MM.1S (cell line): ENCODE results near the gene ANKS6.

Source experiments
- DNase-seq: peaks from one replicate; pipeline ENCODE4 v3.0.0-alpha.2; 2015
- H2AFZ ChIP-seq: fragments of 300-600 bp; sonication (generic); 2 replicates; pipeline ENCODE4 v1.6.0; 2016; ENCODE audit warnings: antibody characterized with exemption, low read length
- H3F3A ChIP-seq: fragments of 300-600 bp; sonication (generic); 2 replicates; pipeline ENCODE4 v1.6.1; 2016; ENCODE audit warnings: mild to moderate bottlenecking, antibody characterized with exemption, low read length, moderate library complexity, mixed read lengths; ENCODE audit not compliant: insufficient read depth
- H3K27ac ChIP-seq: fragments of 300-600 bp; sonication (generic); 2 replicates; pipeline ENCODE4 v1.5.1; 2016; ENCODE audit warnings: mild to moderate bottlenecking, low read length
- H3K27me3 ChIP-seq: fragments of 300-600 bp; sonication (generic); replicated peaks from 2 replicates; pipeline ENCODE4 v1.6.0; 2016; ENCODE audit warnings: low read length; ENCODE audit not compliant: insufficient read depth
- H3K36me3 ChIP-seq: fragments of 300-600 bp; sonication (generic); replicated peaks from 2 replicates; pipeline ENCODE4 v1.6.1; 2016; ENCODE audit warnings: mild to moderate bottlenecking, low read length, mixed read lengths; ENCODE audit not compliant: insufficient read depth
- H3K4me1 ChIP-seq: fragments of 300-600 bp; sonication (generic); 2 replicates; pipeline ENCODE4 v1.6.1; 2016; ENCODE audit warnings: low read length, mixed read lengths
- H3K4me2 ChIP-seq: fragments of 300-600 bp; sonication (generic); 2 replicates; pipeline ENCODE4 v1.6.0; 2016; ENCODE audit warnings: low read depth, low read length
- H3K4me3 ChIP-seq: fragments of 300-600 bp; sonication (generic); 2 replicates; pipeline ENCODE4 v1.5.1; 2016; ENCODE audit warnings: low read length, mixed read lengths
- H3K79me2 ChIP-seq: fragments of 300-600 bp; sonication (generic); 2 replicates; pipeline ENCODE4 v1.6.1; 2016; ENCODE audit warnings: mixed run types, low read length, mixed read lengths
- H3K9ac ChIP-seq: fragments of 300-600 bp; sonication (generic); 2 replicates; pipeline ENCODE4 v1.6.1; 2016; ENCODE audit warnings: low read length, mixed read lengths
- H3K9me2 ChIP-seq: fragments of 300-600 bp; sonication (generic); replicated peaks from 2 replicates; pipeline ENCODE4 v1.6.1; 2016; ENCODE audit warnings: mild to moderate bottlenecking, low read length, mixed read lengths; ENCODE audit not compliant: insufficient read depth
- H3K9me3 ChIP-seq: fragments of 300-600 bp; sonication (generic); replicated peaks from 2 replicates; pipeline ENCODE4 v1.6.1; 2016; ENCODE audit warnings: mild to moderate bottlenecking, low read length, mixed read lengths; ENCODE audit not compliant: insufficient read depth
- H4K20me1 ChIP-seq: fragments of 300-600 bp; sonication (generic); 2 replicates; pipeline ENCODE4 v1.6.1; 2016; ENCODE audit warnings: mild to moderate bottlenecking, low read length, moderate library complexity, mixed read lengths; ENCODE audit not compliant: insufficient read depth
- EZH2 ChIP-seq: fragments of 300-600 bp; sonication (generic); optimal IDR thresholded peaks from 2 replicates; pipeline ENCODE3; 2017; ENCODE audit warnings: low read depth, mild to moderate bottlenecking, antibody characterized with exemption, low read length, mixed read lengths
- EZH2phosphoT487 ChIP-seq: fragments of 300-600 bp; sonication (generic); IDR thresholded peaks from 2 replicates; pipeline ENCODE4 v1.6.1; 2018; ENCODE audit warnings: antibody characterized with exemption, low read length
- TF ChIP-seq, protein P1 (sequence below): fragments of 300-600 bp; sonication (generic); IDR thresholded peaks from 2 replicates; pipeline ENCODE4 v1.5.1; 2016; ENCODE audit warnings: antibody characterized with exemption, low read length, mixed read lengths

Gene ANKS6

DNA sequence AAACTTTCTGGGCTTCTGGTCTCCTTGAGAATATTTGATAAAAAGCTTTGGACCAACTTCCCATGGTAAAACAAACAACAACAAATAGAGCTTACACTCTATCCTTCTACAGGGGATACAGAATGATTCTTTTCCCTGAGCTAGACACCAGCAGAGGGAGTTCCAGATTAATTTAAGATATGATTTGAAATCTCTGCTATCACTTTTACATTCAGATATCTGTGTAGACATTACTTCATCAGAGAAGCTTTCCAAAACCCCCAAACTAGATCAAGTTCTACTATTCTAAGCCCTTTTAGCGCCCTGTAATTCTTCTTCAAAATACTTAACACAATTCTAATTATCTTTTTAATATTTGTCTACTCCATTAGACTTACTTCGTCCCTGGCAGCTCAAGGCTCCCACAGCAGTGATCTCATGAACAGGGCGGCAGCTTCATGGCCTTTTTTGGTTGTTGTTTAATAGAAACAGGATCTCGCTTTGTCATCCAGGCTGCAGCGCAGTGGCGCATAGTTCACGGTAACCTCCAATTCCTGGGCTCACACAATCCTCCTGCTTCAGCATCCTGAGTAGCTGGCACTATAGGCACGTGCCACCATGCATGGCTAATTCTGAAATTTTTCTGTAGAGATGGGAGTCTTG is 10.2 kb upstream of the ANKS6 start:
- H3K9ac ChIP-seq = no peak overlapping the region

DNA sequence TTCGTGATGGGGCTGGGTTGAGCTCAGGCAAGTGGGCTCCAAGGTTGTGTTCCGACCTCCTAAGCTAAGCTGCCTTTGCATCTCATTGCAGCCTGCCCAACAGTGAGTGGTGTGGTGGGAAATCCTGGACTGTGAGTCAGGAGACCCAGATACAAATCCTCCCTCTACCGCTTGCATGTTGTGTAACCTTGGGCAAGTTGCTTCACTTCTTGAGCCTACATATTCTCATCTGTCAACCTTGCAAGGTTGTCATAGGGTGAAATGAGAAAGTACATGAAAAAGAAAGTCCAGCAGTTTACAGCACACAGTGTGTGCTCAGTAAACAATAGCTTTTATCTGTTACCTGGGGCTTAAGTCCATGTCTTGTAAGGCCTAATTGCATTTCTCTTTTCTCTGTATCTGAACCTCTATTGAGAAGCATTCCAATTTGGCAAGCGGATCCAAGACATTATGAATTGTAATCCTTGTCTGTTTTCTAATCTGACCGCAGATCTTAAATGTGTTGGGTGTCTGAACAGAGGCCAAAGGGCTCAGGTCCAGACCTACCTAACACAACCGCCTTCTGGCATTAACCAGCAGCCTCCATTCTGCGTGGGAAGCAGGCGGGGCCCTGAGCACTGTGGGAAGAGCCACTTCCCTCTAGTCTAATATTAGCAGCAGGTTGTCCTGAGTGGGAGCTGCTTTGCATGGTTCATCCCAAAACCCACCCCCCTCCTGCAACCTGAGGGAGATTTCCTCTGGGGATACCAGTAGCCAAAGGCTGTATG is 9.3 kb upstream of the ANKS6 start:
- H4K20me1 ChIP-seq = no peaks in the 10 kb centered on the region
- H3K4me3 ChIP-seq = no peak overlapping the region
- H3F3A ChIP-seq = no peaks in the 10 kb centered on the region
- no peak for DNase-seq
- H3K36me3 ChIP-seq = no peaks in the 10 kb centered on the region
- no peaks in the 10 kb centered on the region for H3K9me3 ChIP-seq
- no peaks in the 10 kb centered on the region for H3K79me2 ChIP-seq
- no peak overlapping the region for H3K27ac ChIP-seq
- no peak overlapping the region for H3K4me2 ChIP-seq
- no peaks in the 10 kb centered on the region for H3K9me2 ChIP-seq
- no peak overlapping the region for H2AFZ ChIP-seq
- H3K4me1 ChIP-seq = no peaks in the 10 kb centered on the region
- H3K27me3 ChIP-seq = no peaks in the 10 kb centered on the region
- TF ChIP-seq EZH2phosphoT487 = no peak
- TF ChIP-seq, protein P1, sequence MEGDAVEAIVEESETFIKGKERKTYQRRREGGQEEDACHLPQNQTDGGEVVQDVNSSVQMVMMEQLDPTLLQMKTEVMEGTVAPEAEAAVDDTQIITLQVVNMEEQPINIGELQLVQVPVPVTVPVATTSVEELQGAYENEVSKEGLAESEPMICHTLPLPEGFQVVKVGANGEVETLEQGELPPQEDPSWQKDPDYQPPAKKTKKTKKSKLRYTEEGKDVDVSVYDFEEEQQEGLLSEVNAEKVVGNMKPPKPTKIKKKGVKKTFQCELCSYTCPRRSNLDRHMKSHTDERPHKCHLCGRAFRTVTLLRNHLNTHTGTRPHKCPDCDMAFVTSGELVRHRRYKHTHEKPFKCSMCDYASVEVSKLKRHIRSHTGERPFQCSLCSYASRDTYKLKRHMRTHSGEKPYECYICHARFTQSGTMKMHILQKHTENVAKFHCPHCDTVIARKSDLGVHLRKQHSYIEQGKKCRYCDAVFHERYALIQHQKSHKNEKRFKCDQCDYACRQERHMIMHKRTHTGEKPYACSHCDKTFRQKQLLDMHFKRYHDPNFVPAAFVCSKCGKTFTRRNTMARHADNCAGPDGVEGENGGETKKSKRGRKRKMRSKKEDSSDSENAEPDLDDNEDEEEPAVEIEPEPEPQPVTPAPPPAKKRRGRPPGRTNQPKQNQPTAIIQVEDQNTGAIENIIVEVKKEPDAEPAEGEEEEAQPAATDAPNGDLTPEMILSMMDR = no peak
- no peak for TF ChIP-seq EZH2
- H3K9ac ChIP-seq = no peak overlapping the region

More for the DNA sequence above, 10.2 kb upstream of the ANKS6 start:
- no peaks in the 10 kb centered on the region for H3K79me2 ChIP-seq
- H3K9me3 ChIP-seq = no peaks in the 10 kb centered on the region
- DNase-seq = no peak
- H3K4me2 ChIP-seq = no peak overlapping the region
- no peak overlapping the region for H3K27ac ChIP-seq
- H3K36me3 ChIP-seq = no peaks in the 10 kb centered on the region
- H3F3A ChIP-seq = no peaks in the 10 kb centered on the region
- no peaks in the 10 kb centered on the region for H3K27me3 ChIP-seq
- no peak overlapping the region for H2AFZ ChIP-seq
- no peak overlapping the region for H3K4me3 ChIP-seq
- no peak for TF ChIP-seq EZH2phosphoT487
- TF ChIP-seq, protein P1 = no peak; the same call in 1 of the 2 replicates
- TF ChIP-seq EZH2 = no peak
- H3K4me1 ChIP-seq = no peaks in the 10 kb centered on the region
- H3K9me2 ChIP-seq = no peaks in the 10 kb centered on the region
- H4K20me1 ChIP-seq = no peaks in the 10 kb centered on the region

DNA sequence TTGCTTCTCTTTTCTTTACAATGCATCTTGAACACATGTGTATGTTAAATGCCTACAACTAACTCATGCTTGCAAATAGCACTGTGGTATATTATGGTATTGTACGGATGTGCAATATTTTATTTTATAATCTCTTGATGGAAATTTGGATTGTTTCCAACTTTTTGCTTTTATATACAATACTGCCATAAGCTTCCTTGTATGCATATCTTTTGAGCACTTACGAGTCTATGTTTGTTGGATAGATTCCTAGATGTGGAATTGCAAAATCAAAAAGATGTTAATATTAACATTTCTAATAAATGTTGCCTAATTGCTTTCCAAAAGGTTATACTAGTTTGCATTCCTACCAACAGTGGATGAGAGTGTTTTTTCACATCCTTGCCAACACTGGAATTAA is 7.7 kb upstream of the ANKS6 start:
- Histone ChIP-seq H3K79me2 (no peaks in the 10 kb centered on the region), H4K20me1 (no peaks in the 10 kb centered on the region), H2AFZ (no peak overlapping the region), H3K4me3 (no peak overlapping the region), H3K27ac (no peak overlapping the region), H3K4me1 (no peaks in the 10 kb centered on the region), H3K9ac (no peak overlapping the region), H3K9me3 (no peaks in the 10 kb centered on the region), H3K9me2 (no peaks in the 10 kb centered on the region), H3F3A (no peaks in the 10 kb centered on the region), H3K36me3 (no peaks in the 10 kb centered on the region), H3K4me2 (no peak overlapping the region), H3K27me3 (no peaks in the 10 kb centered on the region; the same call in 1 of the 2 replicates)
- DNase-seq = no peak
- no peak for TF ChIP-seq EZH2

DNA sequence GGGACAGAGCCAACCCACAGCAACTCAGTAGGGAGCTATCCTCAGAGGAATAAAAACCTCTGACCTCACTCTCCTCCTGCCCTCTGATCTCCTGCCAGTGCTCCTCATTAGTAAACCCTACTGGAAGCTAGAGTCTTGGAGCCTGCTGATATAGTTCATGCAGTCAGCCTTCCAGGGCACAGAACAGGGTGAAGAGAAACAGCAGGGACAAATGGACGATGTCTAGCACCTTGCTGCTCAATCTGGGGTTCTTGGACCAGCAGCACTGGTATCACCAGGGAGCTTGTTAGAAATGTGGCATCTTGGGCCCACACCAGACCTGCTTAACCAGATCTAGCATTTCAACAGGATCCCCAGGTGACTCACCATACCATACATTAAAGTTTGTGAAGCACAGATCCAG is 5.6 kb upstream of the ANKS6 start:
- Histone ChIP-seq H3K9me3 (no peaks in the 10 kb centered on the region), H3K27ac (no peak overlapping the region), H3K79me2 (no peaks in the 10 kb centered on the region), H3K36me3 (no peaks in the 10 kb centered on the region), H3K4me2 (no peak overlapping the region), H3K27me3 (peaks cover 2% of the 10 kb centered on the region), H3K4me1 (no peaks in the 10 kb centered on the region), H2AFZ (no peak overlapping the region), H3F3A (no peaks in the 10 kb centered on the region), H3K4me3 (no peak overlapping the region), H4K20me1 (no peaks in the 10 kb centered on the region), H3K9ac (no peak overlapping the region), H3K9me2 (no peaks in the 10 kb centered on the region)
- TF ChIP-seq EZH2phosphoT487 (no peak), EZH2 (no peak)
- TF ChIP-seq, protein P1 = no peak
- DNase-seq = no peak
